Ramos (cell line): ENCODE results near the gene CLIC1.

Source experiments
- in situ Hi-C: fragments of 300-500 bp; cut with MboI; formaldehyde crosslinking; loops from one replicate; pipeline ENCODE4 v1.14.3; 2022; ENCODE audit warnings: low sequenced_read_pairs; ENCODE audit not compliant: unreplicated experiment

CLIC1 gene

GRCh38 chr6:31736021-31736767 is at the start of gene CLIC1:
Gene CLIC1, minus strand, starts transcription at chr6:31736530. Its CDS starts 230 bp downstream, at chr6:31736300.
- in situ Hi-C loops, result no loop called here

- in situ Hi-C loops, result no loop called here
Measured at GRCh38 chr6:31785475-31785874, 49.1 kb upstream of the CLIC1 start.

- in situ Hi-C loops, result no loop called here
Measured at GRCh38 chr6:31784098-31784925, 48.0 kb upstream of the CLIC1 start.

- in situ Hi-C loops, result no loop called here
Measured at GRCh38 chr6:31782126-31782855, 46.0 kb upstream of the CLIC1 start.

GRCh38 chr6:31781244-31782125 is 45.2 kb upstream of the CLIC1 start:
- in situ Hi-C loops, result no loop called here

- in situ Hi-C loops, result no loop called here
Measured at GRCh38 chr6:31780507-31781243, 44.3 kb upstream of the CLIC1 start.

GRCh38 chr6:31779908-31780307 is 43.6 kb upstream of the CLIC1 start:
- in situ Hi-C loops, result no loop called here

- in situ Hi-C loops, result no loop called here
Measured at GRCh38 chr6:31778999-31779885, 42.9 kb upstream of the CLIC1 start.

GRCh38 chr6:31778193-31778592 is 41.9 kb upstream of the CLIC1 start:
- in situ Hi-C loops, result no loop called here

GRCh38 chr6:31777667-31778050 is 41.3 kb upstream of the CLIC1 start:
- in situ Hi-C loops, result no loop called here

- in situ Hi-C loops, result no loop called here
Measured at GRCh38 chr6:31776989-31777666, 40.8 kb upstream of the CLIC1 start, which contains the start of gene VWA7. Gene VWA7, minus strand, starts transcription at chr6:31777328. Its CDS starts 549 bp downstream, at chr6:31776779.

- in situ Hi-C loops, result no loop called here
Measured at GRCh38 chr6:31776485-31776988, 40.2 kb upstream of the CLIC1 start.

- in situ Hi-C loops, result no loop called here
Measured at GRCh38 chr6:31775633-31776484, 39.5 kb upstream of the CLIC1 start.

GRCh38 chr6:31775184-31775583 is 38.9 kb upstream of the CLIC1 start:
- in situ Hi-C loops, result no loop called here

GRCh38 chr6:31771992-31772358 is 35.6 kb upstream of the CLIC1 start:
- in situ Hi-C loops, result no loop called here

GRCh38 chr6:31770860-31771259 is 34.5 kb upstream of the CLIC1 start:
- in situ Hi-C loops, result no loop called here
